Airway epithelial cell (primary cell): Measurements from ENCODE around the gene PHEX. TPM values are rescaled to one million over a fixed set of nuclear protein-coding genes. Genes with fewer than 3 reads are reported as not detected.

Source experiments
- total RNA-seq: library from RNA; depleted of rRNA; stranded (reverse); fragments of >200 nt; gene quantifications from 2 replicates; pipeline ENCODE4 v1.2.3, GENCODE V29; 2015

The PHEX gene
- 1.2 and 2.4 TPM in 2 replicates for total RNA-seq

DNA sequence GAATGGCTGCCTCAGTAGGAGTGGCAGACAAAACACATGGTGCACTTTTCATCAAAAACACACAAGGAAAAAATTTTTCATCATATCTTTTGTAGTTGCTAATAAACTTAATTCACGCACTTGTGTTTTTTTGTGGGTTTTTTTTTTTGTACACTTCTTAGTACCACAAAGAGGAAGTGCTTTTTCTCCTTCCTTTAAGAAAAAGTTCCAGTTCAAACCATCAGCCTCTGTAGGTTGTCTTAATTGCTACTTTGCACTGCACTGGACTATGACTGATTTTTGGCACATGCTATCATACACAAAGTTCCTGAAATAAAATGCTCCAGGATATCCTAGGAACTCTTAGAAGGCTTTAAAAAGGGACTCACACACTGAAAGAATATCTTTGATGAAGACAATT, at the start of gene PHEX:
PHEX (plus strand) TSS at position 242 of the 400 bp plus-strand sequence. CDS start 681 bp downstream, outside the sequence.

GRCh38 chrX:22272613-22273012, 240.5 kb downstream of the PHEX start, which contains the start of gene CBLL2:
Gene CBLL2 (plus strand): TSS chrX:22272913. CDS start chrX:22272992, 79 bp downstream.

Other genes with a start within 250 kb of the PHEX start
- 4.9 and 7.8 TPM in 2 replicates for gene MBTPS2, start 192.7 kb upstream of the PHEX start, total RNA-seq
- gene YY2, start 176.3 kb upstream of the PHEX start, total RNA-seq, result 0.74 and 0.78 TPM in 2 replicates
- 127 and 156 TPM in 2 replicates for gene SMS, start 91.6 kb upstream of the PHEX start, total RNA-seq
- gene CBLL2, start 240.6 kb downstream of the PHEX start, total RNA-seq, result not detected in 2 replicates